HEK293T (cell line): ENCODE results near the gene TMEM132D.

ENCODE experiments used
- CTCF ChIA-PET: fragments of 350-600 bp; formaldehyde crosslinking; extraction: SDS; loops from one replicate; lab custom pipeline; 2021; ENCODE audit warnings: antibody characterized with exemption, inconsistent platforms; lab: Yijun Ruan, JAX
- POLR2A ChIA-PET: fragments of 350-600 bp; formaldehyde crosslinking; extraction: SDS; loops from one replicate; lab custom pipeline; 2020; ENCODE audit warnings: antibody characterized with exemption, inconsistent platforms; lab: Yijun Ruan, JAX
- DNase-seq: peaks from one replicate; pipeline ENCODE4 v3.0.0; 2012; ENCODE audit warnings: mixed read lengths; ENCODE audit errors: extremely low spot score
- ARNT ChIP-seq: fragments of 450-650 bp; IDR thresholded peaks from 2 replicates; pipeline ENCODE4 v1.6.1; 2017; ENCODE audit warnings: mild to moderate bottlenecking
- BHLHE40 ChIP-seq: fragments of 450-650 bp; IDR thresholded peaks from 2 replicates; pipeline ENCODE4 v1.6.1; 2016; ENCODE audit warnings: mild to moderate bottlenecking, moderate library complexity, borderline replicate concordance
- CTBP1 ChIP-seq: fragments of 450-650 bp; IDR thresholded peaks from 2 replicates; pipeline ENCODE4 v1.6.1; 2016; ENCODE audit warnings: borderline replicate concordance
- ELF4 ChIP-seq: fragments of 450-650 bp; IDR thresholded peaks from 2 replicates; pipeline ENCODE4 v1.6.1; 2017; ENCODE audit warnings: antibody characterized with exemption
- FOXA1 ChIP-seq: fragments of 450-650 bp; IDR thresholded peaks from 2 replicates; pipeline ENCODE4 v1.6.1; 2016; ENCODE audit warnings: mild to moderate bottlenecking
- FOXK2 ChIP-seq: fragments of 450-650 bp; IDR thresholded peaks from 2 replicates; pipeline ENCODE4 v1.6.1; 2016; ENCODE audit warnings: mild to moderate bottlenecking
- FOXM1 ChIP-seq: fragments of 450-650 bp; IDR thresholded peaks from 2 replicates; pipeline ENCODE4 v1.6.1; 2017; ENCODE audit warnings: mild to moderate bottlenecking, borderline replicate concordance
- HDGF ChIP-seq: fragments of 450-650 bp; IDR thresholded peaks from 2 replicates; pipeline ENCODE4 v1.6.1; 2017; ENCODE audit warnings: antibody characterized with exemption, borderline replicate concordance
- L3MBTL2 ChIP-seq: fragments of 450-650 bp; conservative IDR thresholded peaks from 2 replicates; pipeline ENCODE4 v1.6.1; 2016; ENCODE audit warnings: mild to moderate bottlenecking
- LEF1 ChIP-seq: fragments of 450-650 bp; IDR thresholded peaks from 2 replicates; pipeline ENCODE4 v1.6.1; 2017; ENCODE audit warnings: mild to moderate bottlenecking, borderline replicate concordance
- NFRKB ChIP-seq: fragments of 450-650 bp; IDR thresholded peaks from 2 replicates; pipeline ENCODE4 v1.6.1; 2016; ENCODE audit warnings: mild to moderate bottlenecking, moderate library complexity
- SP1 ChIP-seq: fragments of 450-650 bp; IDR thresholded peaks from 2 replicates; pipeline ENCODE4 v1.6.1; 2017
- SUZ12 ChIP-seq: fragments of 450-650 bp; IDR thresholded peaks from 2 replicates; pipeline ENCODE4 v1.6.1; 2016; ENCODE audit warnings: mild to moderate bottlenecking
- TARDBP ChIP-seq: fragments of 450-650 bp; IDR thresholded peaks from 2 replicates; pipeline ENCODE4 v1.6.1; 2016
- ZNF384 ChIP-seq: fragments of 450-650 bp; IDR thresholded peaks from 2 replicates; pipeline ENCODE4 v1.6.1; 2016
- TF ChIP-seq, protein P1 (sequence below): fragments of 450-650 bp; IDR thresholded peaks from 2 replicates; pipeline ENCODE4 v1.6.1; 2016

Gene TMEM132D

GRCh38 chr12:129530984-129531383 lies 372.8 kb downstream of the TMEM132D start:
- TF ChIP-seq HDGF (no peak), SUZ12 (no peak), L3MBTL2 (no peak), FOXA1 (no peak)
- POLR2A ChIA-PET, result no interaction called here
- CTCF ChIA-PET, result no interaction called here
- no peak for DNase-seq

DNA sequence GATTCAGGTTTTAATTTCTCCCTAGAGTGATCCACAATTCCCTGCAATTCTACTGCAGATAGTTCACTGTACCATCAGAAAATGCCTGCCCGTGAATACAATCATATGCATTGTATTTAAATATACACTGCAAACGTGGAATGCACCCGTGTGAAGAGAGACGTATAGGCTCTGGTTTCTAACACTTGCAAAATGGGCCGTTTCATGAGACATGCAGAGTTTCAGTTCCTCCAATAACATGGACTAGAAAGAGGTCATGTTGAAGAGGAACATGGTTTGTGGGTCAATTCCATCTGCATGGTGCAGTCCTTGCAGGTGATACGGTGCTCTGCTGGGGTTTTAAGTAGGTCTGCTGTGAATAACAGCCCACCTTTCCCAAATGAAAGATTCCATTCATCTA lies 373.3 kb downstream of the TMEM132D start:
- CTCF ChIA-PET, result no interaction called here
- POLR2A ChIA-PET, result no interaction called here
- TF ChIP-seq ZNF384 (no peak), ARNT (no peak)
- no peak for DNase-seq

- ChIA-PET CTCF (no interaction called here), POLR2A (no interaction called here)
- DNase-seq, result no peak
- no peak for TF ChIP-seq FOXA1
- TF ChIP-seq SUZ12, result no peak
Observed at GRCh38 chr12:129527506-129527905, 376.3 kb downstream of the TMEM132D start.

GRCh38 chr12:129523621-129524020 lies 380.2 kb downstream of the TMEM132D start:
- ChIA-PET CTCF (no interaction called here), POLR2A (no interaction called here)
- DNase-seq, result no peak
- TF ChIP-seq, protein P1, sequence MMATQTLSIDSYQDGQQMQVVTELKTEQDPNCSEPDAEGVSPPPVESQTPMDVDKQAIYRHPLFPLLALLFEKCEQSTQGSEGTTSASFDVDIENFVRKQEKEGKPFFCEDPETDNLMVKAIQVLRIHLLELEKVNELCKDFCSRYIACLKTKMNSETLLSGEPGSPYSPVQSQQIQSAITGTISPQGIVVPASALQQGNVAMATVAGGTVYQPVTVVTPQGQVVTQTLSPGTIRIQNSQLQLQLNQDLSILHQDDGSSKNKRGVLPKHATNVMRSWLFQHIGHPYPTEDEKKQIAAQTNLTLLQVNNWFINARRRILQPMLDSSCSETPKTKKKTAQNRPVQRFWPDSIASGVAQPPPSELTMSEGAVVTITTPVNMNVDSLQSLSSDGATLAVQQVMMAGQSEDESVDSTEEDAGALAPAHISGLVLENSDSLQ, result no peak
- TF ChIP-seq BHLHE40 (no peak), TARDBP (no peak), ZNF384 (no peak), CTBP1 (no peak), SP1 (no peak), NFRKB (no peak), ELF4 (no peak), LEF1 (no peak), FOXM1 (no peak), HDGF (no peak), FOXA1 (no peak), FOXK2 (no peak), SUZ12 (no peak), L3MBTL2 (no peak), ARNT (no peak)

GRCh38 chr12:129520739-129521138 lies 383.1 kb downstream of the TMEM132D start:
- POLR2A ChIA-PET, result no interaction called here
- TF ChIP-seq NFRKB (no peak), HDGF (no peak), FOXK2 (no peak), ARNT (no peak), ZNF384 (no peak), LEF1 (no peak), L3MBTL2 (no peak), TARDBP (no peak), FOXA1 (no peak), FOXM1 (no peak), ELF4 (no peak), CTBP1 (no peak), SUZ12 (no peak), BHLHE40 (no peak)
- TF ChIP-seq, protein P1, result no peak
- no peak for DNase-seq
- CTCF ChIA-PET, result no interaction called here

DNA sequence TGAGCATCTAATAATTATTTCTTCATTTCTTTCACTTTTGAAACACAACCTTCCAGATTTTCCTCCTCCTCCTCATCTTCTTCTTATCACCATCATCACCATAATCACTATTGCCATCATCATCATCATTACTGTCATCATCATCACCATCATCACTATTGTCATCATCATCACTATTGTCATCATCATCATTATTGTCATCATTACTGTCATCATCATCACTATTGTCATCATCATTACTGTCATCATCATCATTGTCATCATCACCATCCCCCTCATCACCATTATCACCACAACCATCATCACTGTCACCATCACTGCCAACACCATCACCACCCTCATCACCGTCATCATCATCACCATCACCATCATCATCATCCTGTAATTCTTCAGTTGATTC lies 400.0 kb downstream of the TMEM132D start:
- POLR2A ChIA-PET, result no interaction called here
- CTCF ChIA-PET, result no interaction called here
- no peak for TF ChIP-seq SUZ12
- TF ChIP-seq FOXA1, result no peak
- TF ChIP-seq ELF4, result no peak
- TF ChIP-seq ZNF384, result no peak
- TF ChIP-seq BHLHE40, result no peak
- TF ChIP-seq L3MBTL2, result no peak
- no peak for TF ChIP-seq SP1
- TF ChIP-seq ARNT, result no peak
- no peak for TF ChIP-seq FOXK2
- TF ChIP-seq, protein P1, result no peak
- no peak for TF ChIP-seq FOXM1
- TF ChIP-seq TARDBP, result no peak
- no peak for TF ChIP-seq CTBP1
- no peak for TF ChIP-seq NFRKB
- no peak for TF ChIP-seq LEF1
- no peak for TF ChIP-seq HDGF
- DNase-seq, result no peak

DNA sequence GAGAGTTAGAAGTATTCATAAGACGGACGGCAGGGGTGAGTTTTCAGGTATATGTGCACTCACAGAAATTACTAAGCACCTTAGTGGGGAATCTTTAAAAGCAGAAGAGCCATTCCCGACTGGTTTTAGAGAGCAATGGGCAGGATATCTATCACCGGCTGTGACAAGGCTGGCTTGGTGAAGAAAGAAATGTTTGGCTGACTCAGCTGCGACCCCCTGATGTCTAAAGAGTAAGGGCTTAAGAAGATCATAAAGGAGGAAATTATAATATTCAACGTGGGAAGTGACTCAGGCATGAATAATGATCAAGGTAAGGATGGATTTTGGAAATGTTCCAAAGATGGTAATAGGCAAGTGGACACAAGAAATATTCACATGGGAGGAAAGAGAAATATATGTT lies 407.6 kb downstream of the TMEM132D start:
- TF ChIP-seq FOXK2 (no peak), CTBP1 (no peak), BHLHE40 (no peak), ZNF384 (no peak), HDGF (no peak)
- TF ChIP-seq, protein P1, result no peak

More for the DNA sequence above, 407.6 kb downstream of the TMEM132D start:
- CTCF ChIA-PET, result no interaction called here
- no peak for DNase-seq
- POLR2A ChIA-PET, result no interaction called here
